ENCODE data around the gene VDAC1.
A peak's percentile ranks its signal among the peaks of the same experiment; 100 is the strongest.
"Not testable (repeated sequence)": the region's sequence is repeated elsewhere in the genome, so short reads cannot be mapped to it uniquely, and the experiment has no call there.

VDAC1 gene

DNA sequence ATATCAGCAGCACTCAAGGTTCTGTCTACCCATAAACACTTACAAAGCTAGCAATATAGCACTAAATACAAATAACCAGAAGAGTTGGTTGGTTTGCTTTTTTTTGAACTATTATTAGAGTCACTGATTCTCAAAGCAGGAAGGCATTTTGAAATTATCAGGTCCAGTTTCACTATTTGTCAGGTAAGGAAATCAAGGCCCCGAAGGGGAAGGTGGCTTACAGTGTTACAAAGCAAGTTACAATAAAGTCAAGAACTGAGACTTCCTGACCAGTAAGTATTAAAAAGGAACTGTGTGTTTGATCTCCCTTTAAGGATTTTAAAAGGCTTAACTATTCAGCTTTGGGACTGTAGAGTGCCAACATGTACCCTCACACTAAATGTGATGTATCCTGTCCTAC lies 47.2 kb downstream of the VDAC1 start:
- Histone ChIP-seq H3K9me3 (ENCODE audit: control insufficient read depth in 5 of 5, low read length in 5 of 5) (no peaks in the 10 kb centered on the region), H3K27me3 (ENCODE audit: control insufficient read depth in 5 of 5, insufficient read depth in 4 of 5, low read length in 5 of 5) (no peaks in the 10 kb centered on the region), H3K4me3 (ENCODE audit: low read depth in 1 of 5, low read length in 5 of 5) (no peak overlapping the region), H3K27ac (ENCODE audit: low read depth, low read length) (peak overlapping the region; percentile 29), H3K4me1 (ENCODE audit: control insufficient read depth in 5 of 5, insufficient read depth in 5 of 5, low read length in 5 of 5) (peaks cover 2 to 23% (median 18%) of the 10 kb centered on the region in 5 donors), H3K36me3 (ENCODE audit: control insufficient read depth in 5 of 5, insufficient read depth in 5 of 5, low read length in 5 of 5) (peaks cover 10 to 43% (median 28%) of the 10 kb centered on the region in 5 donors), H3K9ac (ENCODE audit: low read length in 5 of 5) (no peak overlapping the region)

DNA sequence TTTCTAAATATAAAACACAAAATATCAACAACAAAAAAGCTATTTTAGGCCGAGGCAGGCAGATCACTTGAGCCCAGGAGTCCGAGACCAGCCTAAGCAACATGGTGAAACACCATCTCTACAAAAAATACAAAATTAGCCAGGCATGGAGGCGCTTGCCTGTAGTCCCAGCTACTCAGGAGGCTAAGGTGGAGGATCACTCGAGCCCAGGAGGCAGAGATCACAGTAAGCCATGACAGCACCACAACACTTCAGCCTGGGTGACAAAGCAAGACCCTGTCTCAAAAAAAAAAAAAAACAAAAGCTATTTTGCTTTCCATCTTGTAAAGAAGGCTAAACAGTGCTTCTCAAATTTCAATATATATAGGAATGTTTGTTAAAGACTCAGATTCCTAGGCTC lies 47.7 kb downstream of the VDAC1 start:
- Histone ChIP-seq H3K9me3 (ENCODE audit: control insufficient read depth in 5 of 5, low read length in 5 of 5) (no peaks in the 10 kb centered on the region), H3K27me3 (ENCODE audit: control insufficient read depth in 5 of 5, insufficient read depth in 4 of 5, low read length in 5 of 5) (no peaks in the 10 kb centered on the region), H3K27ac (ENCODE audit: low read depth, low read length) (peak overlapping the region; percentile 26), H3K9ac (ENCODE audit: low read length in 5 of 5) (no peak overlapping the region), H3K36me3 (ENCODE audit: control insufficient read depth in 5 of 5, insufficient read depth in 5 of 5, low read length in 5 of 5) (peaks cover 10 to 43% (median 28%) of the 10 kb centered on the region in 5 donors), H3K4me3 (ENCODE audit: low read depth in 1 of 5, low read length in 5 of 5) (no peak overlapping the region), H3K4me1 (ENCODE audit: control insufficient read depth in 5 of 5, insufficient read depth in 5 of 5, low read length in 5 of 5) (peaks cover 2 to 22% (median 14%) of the 10 kb centered on the region in 5 donors)

DNA sequence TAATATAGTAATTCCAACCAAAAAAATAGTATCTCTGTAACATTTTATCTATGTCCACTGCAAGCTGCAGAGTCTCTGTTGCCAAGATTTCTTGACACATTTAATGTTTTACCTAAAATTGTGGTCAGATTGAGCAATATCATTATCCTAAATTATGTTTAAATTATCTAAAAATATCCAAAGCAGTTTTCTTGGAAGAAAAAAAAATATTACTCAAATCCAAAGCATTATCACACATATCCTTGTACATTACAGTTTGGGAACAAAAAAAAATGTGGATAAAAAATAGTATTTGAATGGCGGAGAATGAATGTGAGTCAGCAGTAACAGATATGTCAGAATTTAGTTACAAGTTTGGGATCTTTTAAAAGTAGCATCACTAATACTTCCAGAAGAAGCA lies 48.6 kb downstream of the VDAC1 start:
- H3K9me3 ChIP-seq (ENCODE audit: control insufficient read depth in 5 of 5, low read length in 5 of 5), result not testable (repeated sequence)

DNA sequence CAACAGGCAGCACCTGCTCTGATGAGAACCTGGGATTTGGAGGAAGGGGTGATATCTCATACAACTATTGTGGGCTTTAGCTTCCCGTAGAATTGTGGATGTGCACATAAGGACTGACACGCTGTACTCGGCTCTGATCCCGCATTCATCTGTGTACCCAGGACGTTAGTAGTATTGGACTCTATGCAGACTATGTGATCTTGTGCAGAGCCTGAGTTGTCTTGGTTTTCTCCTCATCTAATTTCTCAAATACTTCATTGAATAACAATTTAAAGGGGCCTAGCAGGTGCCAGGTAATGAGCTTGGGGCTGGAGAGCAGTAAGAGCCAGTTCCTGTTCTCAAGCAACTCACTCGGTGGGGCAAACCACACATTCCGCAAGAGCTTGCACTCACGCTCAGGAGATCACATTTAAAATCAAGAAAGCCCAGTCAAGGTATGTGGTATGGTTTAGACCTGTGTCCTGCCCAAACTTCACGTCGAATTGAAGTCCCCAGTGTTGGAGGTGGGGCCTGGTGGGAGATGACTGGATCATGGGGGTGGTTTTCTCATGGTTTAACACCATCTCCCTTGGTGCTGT lies 51.1 kb downstream of the VDAC1 start:
- Histone ChIP-seq H3K4me3 (ENCODE audit: low read depth in 1 of 5, low read length in 5 of 5) (peak overlapping the region in 1 of 5 donors; percentile 5), H3K36me3 (ENCODE audit: control insufficient read depth in 5 of 5, insufficient read depth in 5 of 5, low read length in 5 of 5) (peaks cover 10 to 34% (median 20%) of the 10 kb centered on the region in 5 donors), H3K9me3 (ENCODE audit: control insufficient read depth in 5 of 5, low read length in 5 of 5) (no peaks in the 10 kb centered on the region), H3K4me1 (ENCODE audit: control insufficient read depth in 5 of 5, insufficient read depth in 5 of 5, low read length in 5 of 5) (peaks cover 2 to 17% (median 15%) of the 10 kb centered on the region in 5 donors), H3K27ac (ENCODE audit: low read depth, low read length) (peak overlapping the region; percentile 60), H3K9ac (ENCODE audit: low read length in 5 of 5) (no peak overlapping the region), H3K27me3 (ENCODE audit: control insufficient read depth in 5 of 5, insufficient read depth in 4 of 5, low read length in 5 of 5) (no peaks in the 10 kb centered on the region)

More for the DNA sequence above, 48.6 kb downstream of the VDAC1 start:
- Histone ChIP-seq H3K36me3 (ENCODE audit: control insufficient read depth in 5 of 5, insufficient read depth in 5 of 5, low read length in 5 of 5) (peaks cover 10 to 43% (median 28%) of the 10 kb centered on the region in 5 donors), H3K4me1 (ENCODE audit: control insufficient read depth in 5 of 5, insufficient read depth in 5 of 5, low read length in 5 of 5) (peaks cover 2 to 21% (median 15%) of the 10 kb centered on the region in 5 donors)
- not testable (repeated sequence) for H3K9ac ChIP-seq (ENCODE audit: low read length in 5 of 5); H3K27me3 ChIP-seq (ENCODE audit: control insufficient read depth in 5 of 5, insufficient read depth in 4 of 5, low read length in 5 of 5); H3K27ac ChIP-seq (ENCODE audit: low read depth, low read length); H3K4me3 ChIP-seq (ENCODE audit: low read depth in 1 of 5, low read length in 5 of 5)

DNA sequence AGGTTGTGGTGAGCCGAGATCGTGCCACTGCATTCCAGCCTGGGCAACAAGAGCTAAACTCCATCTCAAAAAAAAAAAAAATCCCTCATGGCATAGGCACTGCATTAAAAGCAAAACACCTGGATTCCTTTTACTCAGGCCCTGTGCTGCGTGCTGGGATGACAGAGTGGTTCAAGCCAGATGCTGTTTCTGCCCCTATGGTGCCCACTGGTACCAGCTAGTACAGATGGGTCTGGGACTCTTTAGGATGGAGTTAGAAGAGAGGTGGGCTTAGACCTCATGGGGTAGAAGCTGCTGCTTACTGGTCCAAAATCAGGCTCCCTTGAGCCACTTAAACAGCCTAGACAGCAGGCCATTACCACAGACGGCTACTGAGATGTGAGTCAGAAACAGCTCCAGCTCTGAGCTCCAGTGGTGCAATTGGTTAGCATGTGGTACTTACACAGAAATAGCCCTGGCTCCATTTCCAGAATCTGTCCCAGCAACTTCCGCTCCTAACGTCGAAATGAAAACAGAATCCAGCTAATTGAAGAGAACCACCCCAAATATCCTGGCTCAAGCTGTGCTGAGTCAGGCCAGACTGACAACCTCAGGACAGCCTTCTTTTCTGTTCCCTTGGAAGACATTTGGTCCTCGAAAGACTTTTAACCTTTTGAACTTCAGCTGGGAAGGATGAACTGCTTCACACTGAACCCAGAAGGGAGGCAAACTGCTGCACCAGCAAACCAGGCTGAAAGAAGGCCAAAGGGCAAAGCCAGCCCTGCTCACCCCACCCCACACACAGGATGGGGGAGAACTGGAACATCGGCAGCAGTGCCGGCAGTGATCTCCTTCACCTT lies 51.8 kb downstream of the VDAC1 start:
- peaks cover 2 to 17% (median 15%) of the 10 kb centered on the region in 5 donors for H3K4me1 ChIP-seq (ENCODE audit: control insufficient read depth in 5 of 5, insufficient read depth in 5 of 5, low read length in 5 of 5)
- peak overlapping the region in 1 of 5 donors; percentile 10 for H3K9ac ChIP-seq (ENCODE audit: low read length in 5 of 5)
- peak overlapping the region; percentile 60 for H3K27ac ChIP-seq (ENCODE audit: low read depth, low read length)
- peak overlapping the region in 1 of 5 donors; percentile 5 for H3K4me3 ChIP-seq (ENCODE audit: low read depth in 1 of 5, low read length in 5 of 5)
- no peaks in the 10 kb centered on the region for H3K27me3 ChIP-seq (ENCODE audit: control insufficient read depth in 5 of 5, insufficient read depth in 4 of 5, low read length in 5 of 5)
- no peaks in the 10 kb centered on the region for H3K9me3 ChIP-seq (ENCODE audit: control insufficient read depth in 5 of 5, low read length in 5 of 5)
- H3K36me3 ChIP-seq (ENCODE audit: control insufficient read depth in 5 of 5, insufficient read depth in 5 of 5, low read length in 5 of 5), result peaks cover 9 to 30% (median 19%) of the 10 kb centered on the region in 5 donors

DNA sequence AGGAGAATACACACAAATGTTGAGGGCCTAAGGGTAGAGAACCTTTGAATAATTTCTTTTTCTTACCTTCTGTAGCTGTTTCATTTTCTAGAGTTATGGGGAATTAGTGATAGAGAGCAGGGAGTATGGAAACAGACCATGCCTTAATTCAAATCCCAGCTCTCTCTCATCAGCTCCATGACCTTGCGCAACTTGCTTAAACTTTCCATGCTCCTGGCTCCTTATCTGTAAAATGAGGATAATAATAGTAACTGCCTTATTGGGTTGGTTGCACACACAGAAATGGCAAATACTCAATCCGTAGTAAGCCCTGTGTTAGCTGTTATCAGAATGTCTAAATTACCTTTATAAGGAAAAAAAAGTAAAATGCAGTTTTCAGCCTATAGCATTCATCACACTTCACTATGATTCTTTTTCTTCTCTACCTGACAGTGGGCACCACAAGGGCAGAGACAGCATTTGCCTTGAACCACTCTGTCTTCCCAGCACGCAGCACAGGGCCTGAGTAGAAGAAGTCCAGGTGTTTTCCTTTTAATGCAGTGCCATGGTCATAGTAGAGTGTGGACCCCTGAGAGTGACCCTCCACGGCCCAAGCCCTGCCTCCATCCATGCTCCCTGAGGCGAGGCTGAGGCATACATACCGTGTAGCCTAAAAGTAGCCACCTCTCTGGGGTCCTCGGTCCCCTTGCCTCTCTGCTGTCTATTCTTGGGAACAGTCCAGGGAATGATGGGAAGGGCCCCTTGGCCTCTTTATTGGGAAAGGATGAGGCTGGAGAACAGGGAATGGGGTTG lies 53.8 kb downstream of the VDAC1 start:
- no peak overlapping the region for H3K4me3 ChIP-seq (ENCODE audit: low read depth in 1 of 5, low read length in 5 of 5)
- no peak overlapping the region for H3K27ac ChIP-seq (ENCODE audit: low read depth, low read length)
- H3K27me3 ChIP-seq (ENCODE audit: control insufficient read depth in 5 of 5, insufficient read depth in 4 of 5, low read length in 5 of 5), result no peaks in the 10 kb centered on the region
- peaks cover 3 to 11% (median 9%) of the 10 kb centered on the region in 5 donors for H3K36me3 ChIP-seq (ENCODE audit: control insufficient read depth in 5 of 5, insufficient read depth in 5 of 5, low read length in 5 of 5)
- H3K4me1 ChIP-seq (ENCODE audit: control insufficient read depth in 5 of 5, insufficient read depth in 5 of 5, low read length in 5 of 5), result peaks cover 2 to 23% (median 14%) of the 10 kb centered on the region in 5 donors
- H3K9me3 ChIP-seq (ENCODE audit: control insufficient read depth in 5 of 5, low read length in 5 of 5), result no peaks in the 10 kb centered on the region
- H3K9ac ChIP-seq (ENCODE audit: low read length in 5 of 5), result no peak overlapping the region

DNA sequence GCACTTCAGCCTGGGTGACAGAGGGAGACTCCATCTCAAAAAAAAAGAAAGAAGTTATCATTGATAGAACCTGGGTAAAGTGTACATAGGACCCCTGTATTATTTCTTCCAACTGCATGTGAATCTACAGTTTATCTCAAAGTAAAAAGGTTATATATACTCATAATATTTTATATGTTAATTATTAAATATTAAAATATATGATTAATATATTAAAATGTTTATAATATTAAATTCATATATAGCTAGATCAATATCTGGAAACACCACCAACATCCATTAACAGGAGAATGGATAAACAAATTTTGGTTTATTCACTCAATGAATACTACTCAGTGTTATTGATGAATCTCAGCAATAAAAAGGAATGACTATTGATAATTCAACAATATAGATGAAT lies 56.1 kb downstream of the VDAC1 start:
- H3K9ac ChIP-seq (ENCODE audit: low read length in 5 of 5), result no peak overlapping the region
- peaks cover 2 to 23% (median 14%) of the 10 kb centered on the region in 5 donors for H3K4me1 ChIP-seq (ENCODE audit: control insufficient read depth in 5 of 5, insufficient read depth in 5 of 5, low read length in 5 of 5)
- no peak overlapping the region for H3K27ac ChIP-seq (ENCODE audit: low read depth, low read length)
- no peaks in the 10 kb centered on the region for H3K27me3 ChIP-seq (ENCODE audit: control insufficient read depth in 5 of 5, insufficient read depth in 4 of 5, low read length in 5 of 5)
- no peaks in the 10 kb centered on the region for H3K9me3 ChIP-seq (ENCODE audit: control insufficient read depth in 5 of 5, low read length in 5 of 5)
- H3K36me3 ChIP-seq (ENCODE audit: control insufficient read depth in 5 of 5, insufficient read depth in 5 of 5, low read length in 5 of 5), result no peaks in the 10 kb centered on the region
- H3K4me3 ChIP-seq (ENCODE audit: low read depth in 1 of 5, low read length in 5 of 5), result no peak overlapping the region

DNA sequence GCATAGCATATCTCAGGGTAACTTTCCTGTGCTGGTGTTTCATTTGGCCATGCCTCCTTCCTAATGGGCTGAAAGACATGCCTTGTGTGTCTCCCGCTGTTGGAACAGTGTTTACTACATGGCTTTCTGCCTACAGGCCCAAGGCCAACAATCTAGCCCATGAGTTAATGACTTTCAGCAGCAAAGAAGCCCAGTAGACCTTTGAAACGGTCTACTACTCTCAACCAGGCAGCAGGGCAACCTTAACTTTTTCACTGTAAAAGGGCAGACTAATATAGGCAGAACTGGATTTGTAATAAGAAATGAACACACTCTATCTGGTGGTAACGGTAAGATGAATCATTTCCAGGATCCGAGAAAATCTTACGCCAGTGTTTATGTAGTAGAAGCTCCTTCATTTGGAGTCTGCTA lies 57.3 kb downstream of the VDAC1 start:
- Histone ChIP-seq H3K27ac (ENCODE audit: low read depth, low read length) (no peak overlapping the region), H3K36me3 (ENCODE audit: control insufficient read depth in 5 of 5, insufficient read depth in 5 of 5, low read length in 5 of 5) (no peaks in the 10 kb centered on the region), H3K9me3 (ENCODE audit: control insufficient read depth in 5 of 5, low read length in 5 of 5) (no peaks in the 10 kb centered on the region), H3K9ac (ENCODE audit: low read length in 5 of 5) (no peak overlapping the region), H3K4me1 (ENCODE audit: control insufficient read depth in 5 of 5, insufficient read depth in 5 of 5, low read length in 5 of 5) (peaks cover 0 to 11% (median 2%) of the 10 kb centered on the region in 5 donors), H3K4me3 (ENCODE audit: low read depth in 1 of 5, low read length in 5 of 5) (no peak overlapping the region), H3K27me3 (ENCODE audit: control insufficient read depth in 5 of 5, insufficient read depth in 4 of 5, low read length in 5 of 5) (no peaks in the 10 kb centered on the region)

DNA sequence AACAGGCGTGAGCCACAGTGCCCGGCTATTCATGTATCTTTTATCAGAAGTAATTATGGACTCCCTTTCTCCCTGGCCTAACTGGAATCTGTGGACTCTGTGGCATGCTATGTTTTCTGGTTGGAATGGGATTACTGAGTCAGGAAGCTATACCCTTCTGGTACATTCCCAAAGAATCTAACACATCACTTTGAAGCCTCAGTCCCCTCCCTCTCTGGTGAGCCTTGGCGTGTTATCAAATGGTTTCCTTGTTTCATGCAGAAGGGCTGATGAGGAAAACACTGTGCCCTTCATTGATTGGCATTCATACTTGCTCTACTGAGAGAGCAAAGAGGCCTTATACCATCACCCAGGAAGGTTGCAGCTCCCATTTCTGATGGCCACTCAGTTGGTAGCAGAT lies 59.2 kb downstream of the VDAC1 start:
- Histone ChIP-seq H3K9me3 (ENCODE audit: control insufficient read depth in 5 of 5, low read length in 5 of 5) (no peaks in the 10 kb centered on the region), H3K27ac (ENCODE audit: low read depth, low read length) (no peak overlapping the region), H3K9ac (ENCODE audit: low read length in 5 of 5) (no peak overlapping the region), H3K27me3 (ENCODE audit: control insufficient read depth in 5 of 5, insufficient read depth in 4 of 5, low read length in 5 of 5) (no peaks in the 10 kb centered on the region), H3K36me3 (ENCODE audit: control insufficient read depth in 5 of 5, insufficient read depth in 5 of 5, low read length in 5 of 5) (no peaks in the 10 kb centered on the region), H3K4me1 (ENCODE audit: control insufficient read depth in 5 of 5, insufficient read depth in 5 of 5, low read length in 5 of 5) (peaks cover 0 to 8% (median 0%) of the 10 kb centered on the region in 5 donors), H3K4me3 (ENCODE audit: low read depth in 1 of 5, low read length in 5 of 5) (no peak overlapping the region)
